Measurements from ENCODE around the gene OR10A5.

Gene OR10A5

DNA sequence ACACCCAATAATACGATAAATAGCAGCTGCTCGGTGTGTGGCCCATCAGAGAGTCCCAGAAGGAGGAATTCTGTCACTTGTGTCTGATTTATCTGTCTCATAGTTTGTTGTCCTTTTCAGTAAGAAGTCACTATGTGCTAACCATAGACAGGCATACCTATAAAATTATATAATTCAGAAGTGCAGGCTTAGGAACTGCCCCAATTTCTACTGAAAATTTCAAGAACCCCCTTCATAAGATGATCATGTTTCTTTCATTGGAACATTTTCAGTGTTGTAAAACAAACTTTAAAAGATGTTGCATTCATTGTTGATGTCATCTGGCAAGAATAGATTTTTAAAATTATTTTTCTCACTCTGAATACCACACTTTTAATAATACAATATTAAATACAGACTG is 46.9 kb downstream of the OR10A5 start, which contains the start of gene OR2D2:
Gene OR2D2, minus strand, starts transcription at position 101 of the 400 bp plus-strand sequence. Its CDS starts 0 bp downstream, at position 101.
- no peaks in the 10 kb centered on the region for H3K36me3 ChIP-seq (ENCODE audit: insufficient read depth, low read length)
- no peaks in the 10 kb centered on the region for H3K4me1 ChIP-seq (ENCODE audit: insufficient read depth, low read length)
- H3K9me3 ChIP-seq (ENCODE audit: control insufficient read depth, insufficient read depth, low read length) = no peaks in the 10 kb centered on the region
- no peak within 1 kb of the TSS for H3K9ac ChIP-seq (ENCODE audit: low read depth, low read length)

DNA sequence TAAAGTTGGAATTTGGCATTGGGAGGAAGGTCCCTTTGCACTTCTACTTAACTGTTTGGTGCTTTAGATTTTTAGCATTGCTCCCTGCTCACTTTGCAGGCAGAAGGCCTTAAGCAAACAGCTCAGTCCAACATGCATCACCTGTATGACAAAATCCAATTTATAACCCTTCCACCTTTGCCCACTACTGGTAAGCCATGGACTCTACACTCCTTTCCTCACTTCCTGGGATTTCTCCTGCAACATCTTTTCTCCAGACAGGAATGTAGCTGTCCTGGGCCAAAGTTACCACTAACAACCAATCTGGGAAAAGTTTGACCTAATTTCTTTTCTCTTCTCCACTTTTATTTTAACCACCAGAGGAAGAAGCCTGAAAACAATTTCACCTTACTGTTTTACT is 48.6 kb downstream of the OR10A5 start:
- H3K9ac ChIP-seq (ENCODE audit: low read depth, low read length) = no peak overlapping the region
- no peaks in the 10 kb centered on the region for H3K9me3 ChIP-seq (ENCODE audit: control insufficient read depth, insufficient read depth, low read length)
- H3K4me1 ChIP-seq (ENCODE audit: insufficient read depth, low read length) = no peaks in the 10 kb centered on the region
- H3K36me3 ChIP-seq (ENCODE audit: insufficient read depth, low read length) = no peaks in the 10 kb centered on the region

DNA sequence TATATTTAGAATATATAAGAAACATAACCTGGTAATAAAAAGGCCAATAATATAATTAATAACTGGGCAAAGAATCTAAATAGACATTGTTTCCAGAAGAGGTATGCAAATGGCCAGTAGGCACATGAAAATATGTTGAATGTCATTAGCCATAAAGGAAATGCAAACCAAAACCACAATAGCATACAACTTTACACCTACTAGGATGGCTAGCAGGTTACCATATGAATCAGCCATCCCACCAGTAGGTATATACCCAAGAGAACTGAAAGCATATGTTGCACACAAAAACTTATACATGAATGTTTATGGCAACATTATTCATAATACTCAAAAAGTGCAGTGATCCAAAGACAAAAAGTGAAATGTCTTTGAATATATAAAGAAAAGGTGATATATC is 49.5 kb downstream of the OR10A5 start:
- H3K4me1 ChIP-seq (ENCODE audit: insufficient read depth, low read length) = no peaks in the 10 kb centered on the region
- H3K9ac ChIP-seq (ENCODE audit: low read depth, low read length) = no peak overlapping the region
- no peaks in the 10 kb centered on the region for H3K36me3 ChIP-seq (ENCODE audit: insufficient read depth, low read length)
- H3K9me3 ChIP-seq (ENCODE audit: control insufficient read depth, insufficient read depth, low read length) = no peaks in the 10 kb centered on the region

All from ES-I3 (cell line).